ENCODE data around the gene TMEM186. TPM values are rescaled to one million over a fixed set of nuclear protein-coding genes. Genes with fewer than 3 reads are reported as not detected.

Gene TMEM186
- total and polyA plus RNA-seq, 9 of the 15 experiments (the other 6 are each of a cell fraction or from before 2014, with no cell fraction given) = 10.1 to 33.4 (median 16.4) TPM

- ChIA-PET POLR2A (interaction anchor here (0.5 to 2.6 kb wide), 2 partner anchors 9 to 66 kb away, joined by 3 to 13 read pairs; no protein-coding TSS in a partner anchor), CTCF (ENCODE audit: low intra/inter-chr PET ratio) (no interaction called here)
- in situ Hi-C loops (cut with MboI) (no loop called here), intact Hi-C loops (cut with micrococcal nuclease) (no loop called here)
- TF ChIP-seq E2F5 (CRISPR knock-in tag; IDR thresholded peaks at IDR 0.05) (no peak), ZNF174 (CRISPR knock-in tag; IDR thresholded peaks at IDR 0.05) (no peak), CREB1 (IDR thresholded peaks at IDR 0.05) (no peak), CREB1 (CRISPR knock-in tag; IDR thresholded peaks at IDR 0.05) (no peak), ARID3A (IDR thresholded peaks at IDR 0.05; ENCODE audit: borderline replicate concordance, low read depth, low read length) (no peak), PML (IDR thresholded peaks at IDR 0.05; ENCODE audit: low read length) (no peak)
- H3K27me3 ChIP-seq (ENCODE audit: control insufficient read depth in 2 of 2, insufficient read depth in 2 of 2, low read length in 2 of 2) = no peaks in the 10 kb centered on the region
- FAIRE-seq (no peak), DNase-seq (ENCODE audit: extremely low read depth in 1 of 4, low spot score in 3 of 4) (no peak), ATAC-seq (no peak)
- no TSS peak for BruUV-seq (replicated peaks)
- H3K4me3 ChIP-seq = no peak overlapping the region
- no peaks in the 10 kb centered on the region for H3K9me1 ChIP-seq (ENCODE audit: control insufficient read depth, insufficient read depth, low read length)
- peaks cover 93% of the 10 kb centered on the region for H3K36me3 ChIP-seq (ENCODE audit: control insufficient read depth, insufficient read depth, low read length)
- no peaks in the 10 kb centered on the region for H4K20me1 ChIP-seq (replicated peaks; ENCODE audit: control insufficient read depth, insufficient read depth, low read length)
- H3K4me2 ChIP-seq (ENCODE audit: insufficient read depth, low read length) = no peak overlapping the region
- no peaks in the 10 kb centered on the region; the same call in 2 of the 3 replicates for H3K79me2 ChIP-seq (ENCODE audit: control insufficient read depth, insufficient read depth, low read length)
- no peak overlapping the region for H3K9ac ChIP-seq (ENCODE audit: insufficient read depth in 1 of 2, low read depth in 2 of 2, low read length in 2 of 2)
- 92% methylated on average over 10 of the region's 10 CpGs for WGBS (ENCODE audit: insufficient coverage, low coverage, missing lambda C conversion rate)
- no peak overlapping the region for H3K27ac ChIP-seq (ENCODE audit: extremely low read depth, low read depth, low read length)
- no peaks in the 10 kb centered on the region for H3K9me3 ChIP-seq (replicated peaks; ENCODE audit: control insufficient read depth, insufficient read depth, low read depth, low read length)
- H2AFZ ChIP-seq (ENCODE audit: low read depth, low read length) = no peak overlapping the region
- no peaks in the 10 kb centered on the region for H3K4me1 ChIP-seq (replicated peaks in 1 of 2; ENCODE audit: control insufficient read depth in 2 of 2, insufficient read depth in 2 of 2, low read length in 2 of 2)
Measured at GRCh38 chr16:8818504-8819270, 21.2 kb upstream of the TMEM186 start.

All from K562 (cell line).